A673 (cell line): Measurements from ENCODE around the gene EHD3.

Experiments
- CTCF ChIP-seq: fragments of 300-800, 200-600 bp; sonication (generic); conservative IDR thresholded peaks from 2 replicates; pipeline ENCODE4 v1.5.1; 2017; ENCODE audit warnings: low read depth, mild to moderate bottlenecking, antibody characterized with exemption, low read length, moderate library complexity, mixed read lengths
- EZH2 ChIP-seq: fragments of 200-600 bp; sonication (generic); IDR thresholded peaks from 2 replicates; pipeline ENCODE4 v1.6.1; 2017; ENCODE audit warnings: borderline replicate concordance, low read depth, mild to moderate bottlenecking, mixed read lengths, antibody characterized with exemption, low read length; ENCODE audit not compliant: poor library complexity, severe bottlenecking

GRCh38 chr2:31249009-31249690 is 15.2 kb downstream of the EHD3 start:
- TF ChIP-seq CTCF (no peak), EZH2 (no peak)
